Measurements from ENCODE around the gene CUX1.

The CUX1 gene

DNA sequence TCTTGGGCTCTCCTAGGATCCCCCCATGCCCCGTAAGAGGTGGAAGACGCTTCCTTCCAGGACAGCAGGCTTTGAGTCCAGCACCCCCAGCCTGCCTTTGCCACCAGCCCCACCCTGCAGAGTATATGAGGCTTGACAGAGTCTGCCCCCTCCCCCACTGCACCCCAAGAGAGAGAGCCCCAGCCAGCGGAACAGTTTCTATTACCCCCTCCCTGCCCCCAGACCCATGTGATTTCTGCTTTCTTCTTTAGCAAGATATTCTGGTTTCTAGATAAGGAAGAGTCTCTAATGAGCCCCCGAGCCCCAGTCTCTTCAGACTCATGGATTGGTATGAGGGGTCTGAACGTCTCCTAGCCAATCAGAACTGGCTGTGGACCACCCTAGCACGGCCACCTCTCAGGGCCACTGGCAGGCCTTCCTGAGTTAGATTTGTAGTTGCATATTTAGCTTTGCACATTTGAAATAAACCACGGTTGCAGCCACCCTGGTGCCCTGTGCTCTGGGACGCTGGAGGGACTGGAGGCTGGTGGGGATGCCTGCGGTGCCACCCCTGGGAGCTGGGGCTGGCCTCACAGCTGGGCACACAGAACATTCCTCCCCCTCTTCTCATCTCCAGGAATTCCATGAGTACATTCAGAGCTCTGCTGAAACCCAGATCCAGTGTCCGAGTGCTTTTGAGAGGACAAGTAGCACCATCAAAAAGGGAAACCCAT, 466.2 kb downstream of the CUX1 start:
- DNase-seq (ENCODE audit: extremely low spot score, insufficient read length, low read depth) (no peak), FAIRE-seq (no peak)

DNA sequence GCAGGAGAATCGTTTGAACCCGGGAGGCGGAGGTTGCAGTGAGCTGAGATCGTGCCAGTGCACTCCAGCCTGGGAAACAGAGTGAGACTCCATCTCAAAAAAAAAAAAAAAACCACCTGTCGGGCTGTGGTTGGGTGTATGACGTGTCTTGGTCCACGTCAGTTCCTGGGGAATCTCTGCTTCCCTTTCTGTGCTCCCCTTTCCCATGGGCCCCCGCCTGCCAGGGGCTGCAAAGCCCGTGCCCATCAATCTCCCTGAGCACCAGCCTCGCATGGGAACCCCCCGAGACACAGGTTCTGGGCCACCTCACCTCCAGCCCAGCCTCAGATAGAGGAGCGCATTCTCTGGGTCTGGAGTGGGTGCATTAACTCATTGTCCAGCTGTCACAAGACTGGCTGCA, 467.0 kb downstream of the CUX1 start:
- no peak for DNase-seq (ENCODE audit: extremely low spot score, insufficient read length, low read depth)
- FAIRE-seq, result no peak

DNA sequence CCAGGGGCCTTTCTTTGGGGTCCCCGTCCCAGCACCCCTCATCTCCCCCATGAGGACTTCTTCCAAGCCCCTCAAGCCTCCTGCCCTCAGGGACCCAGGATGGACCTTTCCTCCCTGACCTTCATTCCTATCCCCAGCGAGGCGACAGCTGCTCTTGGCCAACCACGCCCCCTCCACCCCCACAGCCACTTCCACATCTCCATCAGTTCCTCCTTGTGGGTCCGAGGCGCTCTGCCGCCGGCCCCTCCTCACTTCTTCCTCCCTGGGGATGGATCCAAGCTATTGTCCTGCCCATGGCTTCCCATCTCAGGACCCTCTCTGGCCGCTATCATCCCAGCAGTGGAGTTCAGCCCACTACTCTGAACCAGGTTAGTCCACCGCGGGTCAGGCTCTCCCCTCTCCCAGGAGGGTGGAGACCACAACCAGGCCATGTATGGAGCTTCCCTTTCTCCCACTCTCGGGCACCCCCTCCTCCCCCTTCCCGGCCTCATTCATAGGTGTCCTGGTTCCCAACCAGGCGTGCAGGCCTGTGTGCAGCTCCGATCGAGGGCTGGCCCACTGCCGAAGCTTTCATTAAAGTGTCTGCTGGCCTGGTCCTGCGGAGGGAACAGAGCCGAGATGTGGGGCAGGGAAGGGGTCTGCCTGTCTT, 467.6 kb downstream of the CUX1 start:
- FAIRE-seq (peak; percentile 38), DNase-seq (ENCODE audit: extremely low spot score, insufficient read length, low read depth) (no peak)

DNA sequence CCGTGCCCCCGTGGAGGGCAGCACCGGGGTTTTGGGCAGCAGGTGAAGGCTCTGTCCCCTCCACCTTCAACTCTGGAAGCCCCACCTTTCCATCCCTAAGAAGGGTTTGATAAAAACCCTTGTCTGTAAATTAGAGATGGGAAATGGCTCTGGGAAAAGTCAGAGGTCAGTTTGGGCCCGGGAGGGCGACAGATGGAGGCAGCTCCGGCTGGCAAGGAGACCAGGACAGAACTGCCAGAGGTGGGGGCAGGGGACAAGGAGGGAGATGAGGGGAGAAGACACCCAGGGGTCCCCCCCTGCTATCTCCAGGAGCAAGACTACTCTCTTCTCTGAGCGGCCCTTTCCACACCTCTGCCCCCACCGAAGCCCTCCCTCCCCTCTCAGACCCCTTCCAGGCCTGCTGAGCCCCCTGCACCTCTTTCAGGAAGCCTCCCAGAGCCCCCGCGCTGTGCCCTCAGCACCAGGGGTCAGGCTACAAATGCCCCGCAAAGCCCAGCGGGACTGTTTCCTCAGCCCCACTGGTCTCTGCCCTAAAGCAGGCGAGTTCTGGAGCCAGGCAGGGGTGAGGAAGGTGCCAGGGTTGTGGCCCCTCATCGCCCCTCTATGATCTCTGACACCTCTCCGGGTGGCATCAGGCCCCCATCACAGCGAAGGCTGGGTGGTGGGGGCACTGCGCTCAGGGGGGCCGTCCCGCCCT, 468.3 kb downstream of the CUX1 start:
- DNase-seq (ENCODE audit: extremely low spot score, insufficient read length, low read depth), result no peak
- FAIRE-seq, result no peak

DNA sequence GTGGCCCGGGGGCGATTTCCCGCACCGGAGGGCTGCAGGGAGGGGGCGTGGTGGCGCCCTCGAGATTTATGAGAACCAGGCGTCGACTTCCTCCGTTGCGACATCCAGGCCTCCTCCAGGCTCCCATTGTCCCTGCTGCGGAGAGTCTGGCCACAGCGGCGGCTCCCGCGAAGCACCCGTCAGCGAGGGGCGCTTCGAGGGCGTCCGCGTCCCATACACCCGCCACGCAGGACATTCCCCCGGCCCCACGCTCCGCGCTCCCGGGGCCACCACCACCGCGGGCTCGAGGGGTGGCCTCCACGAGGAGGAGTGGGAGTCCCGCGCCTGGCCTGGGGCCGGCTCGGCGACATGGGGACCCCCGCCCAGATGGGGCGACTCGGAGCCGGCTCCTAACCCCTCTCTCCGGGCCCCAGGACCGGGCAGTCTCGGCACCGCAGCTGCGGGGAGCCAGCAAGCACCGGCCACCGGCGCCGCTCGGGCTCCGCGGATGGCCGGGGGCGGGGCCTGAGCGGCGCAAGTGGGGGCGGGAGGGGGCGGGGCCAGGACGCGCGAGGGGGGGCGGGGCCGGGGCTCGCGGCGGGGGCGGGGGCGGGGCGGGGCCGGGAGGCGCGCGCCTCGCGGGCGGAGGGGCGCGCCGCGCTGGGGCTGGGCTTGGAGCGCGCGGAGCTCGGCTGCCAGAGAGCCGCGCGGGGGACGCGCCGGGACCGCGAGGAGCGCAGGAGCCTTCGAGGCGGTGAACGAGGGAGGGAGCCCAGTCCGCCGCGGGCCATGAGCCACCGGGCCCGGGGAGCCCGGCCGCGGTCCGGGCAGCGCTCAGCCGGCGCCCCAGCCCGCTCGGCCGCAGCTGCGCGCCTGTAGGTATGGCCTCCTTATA, 469.0 kb downstream of the CUX1 start, which contains the start of gene SH2B2:
TSS of gene SH2B2 (plus strand) at position 632 of the 874 bp plus-strand sequence. CDS start 13,683 bp downstream, outside the sequence.
- FAIRE-seq, result no peak
- no peak for DNase-seq (ENCODE audit: extremely low spot score, insufficient read length, low read depth)

DNA sequence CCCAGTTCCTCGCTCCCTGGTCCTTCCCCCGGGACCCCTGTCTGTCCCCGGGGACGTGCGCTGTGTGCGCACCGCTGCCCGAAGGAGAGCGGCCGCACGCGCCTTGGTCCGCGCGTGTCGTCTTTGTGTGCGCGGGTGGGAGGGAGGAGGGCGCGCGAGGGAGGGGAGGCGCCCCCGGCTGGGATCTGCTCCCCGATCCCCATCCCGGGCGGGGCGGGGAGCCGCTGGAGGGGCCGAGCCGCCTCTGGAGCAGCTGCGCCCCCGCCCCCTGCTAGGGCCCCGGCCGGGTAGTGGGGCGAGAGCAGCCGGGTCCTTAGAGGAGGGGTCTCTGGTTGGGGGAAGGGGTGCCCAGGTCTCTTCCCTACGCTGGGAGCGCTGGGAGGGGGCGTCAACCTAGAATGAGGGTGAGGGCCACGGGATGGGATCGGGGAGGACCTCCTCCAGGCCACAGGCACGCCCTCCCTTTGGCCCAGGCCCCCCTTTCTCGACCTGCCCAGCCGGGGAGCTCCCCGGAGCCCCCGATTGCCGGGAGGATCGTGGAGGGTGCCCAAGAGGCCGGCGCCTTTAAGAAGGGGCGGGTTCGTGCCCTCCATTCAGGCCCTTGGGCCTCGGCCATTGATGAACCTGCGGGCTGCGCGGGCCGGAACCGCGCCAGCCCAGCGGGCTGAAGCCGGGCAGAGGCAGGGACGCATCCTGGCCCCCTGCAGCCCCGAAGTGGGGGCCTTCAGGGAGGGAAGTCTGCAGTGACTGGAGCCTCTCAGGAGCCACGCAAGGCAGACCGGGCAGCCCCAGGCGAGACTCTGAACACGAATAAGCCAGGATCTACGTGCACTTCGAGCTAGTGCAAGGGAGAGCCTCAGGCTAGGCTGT, 469.9 kb downstream of the CUX1 start:
- FAIRE-seq (peak; percentile 41), DNase-seq (ENCODE audit: extremely low spot score, insufficient read length, low read depth) (no peak)

DNA sequence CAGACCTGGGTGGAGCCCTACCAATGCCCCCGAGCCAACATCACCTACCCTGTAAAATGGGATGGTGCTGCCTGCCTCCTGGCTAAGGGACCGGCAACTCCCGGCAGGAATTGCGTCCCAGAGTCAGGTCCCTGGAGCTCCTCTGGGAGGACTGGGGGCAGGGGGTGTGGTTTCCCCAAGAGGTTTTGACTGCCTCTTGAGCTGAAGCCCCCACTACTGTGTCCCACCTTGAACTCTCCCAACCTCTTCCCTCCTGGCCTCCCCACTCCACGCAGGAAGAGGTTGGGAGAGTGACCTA, 470.5 kb downstream of the CUX1 start:
- DNase-seq (ENCODE audit: extremely low spot score, insufficient read length, low read depth) (no peak), FAIRE-seq (no peak)

DNA sequence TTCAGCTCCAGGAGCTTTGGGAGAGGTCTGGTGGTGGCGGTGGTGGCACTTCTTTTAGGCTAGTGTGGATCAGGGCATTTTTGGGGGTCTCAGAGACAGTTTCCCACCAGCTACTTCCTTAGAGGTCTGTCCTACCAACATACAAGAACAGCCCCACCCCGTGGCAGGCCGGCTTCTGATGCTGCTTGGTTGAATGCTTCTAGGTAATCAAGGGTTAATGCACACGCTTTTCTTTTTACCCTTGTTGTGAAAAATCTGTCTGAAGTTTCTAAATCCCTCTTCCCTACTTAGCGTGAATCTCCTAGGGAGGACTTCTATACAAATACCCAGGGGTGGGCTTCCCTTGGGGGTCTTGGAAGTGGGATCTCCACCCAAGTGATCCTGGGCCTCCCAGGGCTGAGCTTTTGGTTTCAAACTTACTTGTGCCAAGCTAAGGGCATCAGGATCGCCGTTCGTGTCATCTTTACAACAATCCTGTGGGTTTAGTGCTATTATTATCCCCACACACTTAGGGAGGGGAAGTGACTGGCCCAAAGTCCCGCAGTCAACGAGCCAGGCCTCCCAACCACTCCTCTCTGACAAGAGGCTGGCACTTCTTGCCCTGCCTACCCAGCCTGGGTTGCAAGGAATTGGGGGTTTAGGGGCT, 471.0 kb downstream of the CUX1 start:
- FAIRE-seq (no peak), DNase-seq (ENCODE audit: extremely low spot score, insufficient read length, low read depth) (no peak)

DNA sequence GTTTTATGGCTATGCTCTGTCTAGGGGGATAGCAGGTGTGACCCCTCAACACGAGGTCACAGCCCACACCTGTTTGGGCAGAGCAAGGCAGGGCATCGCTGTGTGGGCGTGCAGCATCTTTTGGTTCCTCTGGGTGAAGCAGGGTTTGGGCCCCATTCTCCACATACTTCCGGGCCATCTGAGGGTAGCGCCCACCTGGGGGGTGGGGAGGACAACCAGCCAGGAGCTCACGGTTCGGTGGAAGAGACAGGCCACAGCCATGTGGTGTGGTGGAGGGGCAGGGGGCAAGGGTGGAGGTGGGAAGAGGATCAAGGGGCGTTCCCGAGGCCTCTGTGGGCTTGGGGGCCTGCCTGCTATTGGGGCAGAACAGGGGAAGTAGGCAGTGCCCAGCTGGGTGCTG, 471.6 kb downstream of the CUX1 start:
- no peak for DNase-seq (ENCODE audit: extremely low spot score, insufficient read length, low read depth)
- FAIRE-seq, result peak; percentile 59

DNA sequence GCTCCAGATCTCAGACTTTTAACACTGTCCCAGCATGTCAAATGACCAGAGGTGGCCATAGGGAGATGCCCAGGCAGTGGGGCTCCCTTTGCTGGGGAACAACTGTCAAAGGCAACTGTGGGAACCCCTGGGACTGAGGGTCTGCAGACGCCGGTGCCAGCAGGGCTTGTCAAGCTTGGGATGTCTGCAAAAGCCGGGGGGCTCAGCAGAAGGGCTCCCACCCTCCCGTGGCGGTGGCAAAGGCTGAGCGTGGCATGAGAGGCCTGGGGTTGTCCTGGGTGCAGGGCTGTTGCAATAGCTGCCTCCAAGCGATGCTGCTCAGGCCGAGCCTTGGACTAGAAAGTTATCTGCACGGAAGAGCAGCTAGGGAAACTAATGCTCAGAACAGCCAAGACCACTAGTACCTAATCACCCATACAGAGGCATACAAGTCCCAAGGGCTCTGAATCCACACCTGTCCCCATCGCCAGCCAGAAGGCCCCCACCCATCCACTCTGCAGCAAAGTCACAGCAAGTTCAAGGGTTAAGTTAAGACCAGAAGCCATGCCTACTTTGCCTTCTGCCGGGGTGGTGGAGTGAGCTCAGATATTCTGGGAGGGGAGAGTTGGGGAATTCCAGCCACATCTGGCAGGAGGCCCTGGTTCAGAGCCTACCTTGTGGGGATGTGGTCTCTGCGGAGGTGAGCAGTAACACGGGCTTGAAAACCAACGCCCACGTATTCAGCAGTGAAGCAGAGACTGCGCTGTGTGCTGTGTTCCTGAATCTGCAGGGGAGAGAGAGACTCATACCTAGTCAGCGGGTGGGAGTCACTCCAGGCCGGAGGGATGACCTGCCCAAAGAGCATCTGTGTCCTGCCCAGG, 473.9 kb downstream of the CUX1 start:
- FAIRE-seq, result peak; percentile 98
- no peak for DNase-seq (ENCODE audit: extremely low spot score, insufficient read length, low read depth)

DNA sequence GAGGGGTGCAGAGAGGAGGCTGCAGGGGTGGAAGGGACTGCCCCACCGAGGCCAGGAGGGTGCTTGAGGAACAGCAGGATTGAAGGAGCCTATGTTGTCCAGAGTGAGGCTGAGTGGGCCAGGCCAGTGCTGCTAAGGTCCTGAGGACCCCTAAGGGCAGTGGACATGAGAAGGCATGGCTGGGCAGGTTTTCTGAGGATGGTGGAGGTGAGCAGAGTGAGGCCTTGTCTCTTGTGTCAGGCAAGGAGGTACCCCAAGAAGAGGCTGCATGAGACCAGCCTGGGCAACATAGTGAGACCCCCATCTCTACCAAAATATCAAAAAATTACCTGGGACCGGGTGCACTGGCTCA, 474.5 kb downstream of the CUX1 start:
- peak; percentile 21 for FAIRE-seq
- no peak for DNase-seq (ENCODE audit: extremely low spot score, insufficient read length, low read depth)

DNA sequence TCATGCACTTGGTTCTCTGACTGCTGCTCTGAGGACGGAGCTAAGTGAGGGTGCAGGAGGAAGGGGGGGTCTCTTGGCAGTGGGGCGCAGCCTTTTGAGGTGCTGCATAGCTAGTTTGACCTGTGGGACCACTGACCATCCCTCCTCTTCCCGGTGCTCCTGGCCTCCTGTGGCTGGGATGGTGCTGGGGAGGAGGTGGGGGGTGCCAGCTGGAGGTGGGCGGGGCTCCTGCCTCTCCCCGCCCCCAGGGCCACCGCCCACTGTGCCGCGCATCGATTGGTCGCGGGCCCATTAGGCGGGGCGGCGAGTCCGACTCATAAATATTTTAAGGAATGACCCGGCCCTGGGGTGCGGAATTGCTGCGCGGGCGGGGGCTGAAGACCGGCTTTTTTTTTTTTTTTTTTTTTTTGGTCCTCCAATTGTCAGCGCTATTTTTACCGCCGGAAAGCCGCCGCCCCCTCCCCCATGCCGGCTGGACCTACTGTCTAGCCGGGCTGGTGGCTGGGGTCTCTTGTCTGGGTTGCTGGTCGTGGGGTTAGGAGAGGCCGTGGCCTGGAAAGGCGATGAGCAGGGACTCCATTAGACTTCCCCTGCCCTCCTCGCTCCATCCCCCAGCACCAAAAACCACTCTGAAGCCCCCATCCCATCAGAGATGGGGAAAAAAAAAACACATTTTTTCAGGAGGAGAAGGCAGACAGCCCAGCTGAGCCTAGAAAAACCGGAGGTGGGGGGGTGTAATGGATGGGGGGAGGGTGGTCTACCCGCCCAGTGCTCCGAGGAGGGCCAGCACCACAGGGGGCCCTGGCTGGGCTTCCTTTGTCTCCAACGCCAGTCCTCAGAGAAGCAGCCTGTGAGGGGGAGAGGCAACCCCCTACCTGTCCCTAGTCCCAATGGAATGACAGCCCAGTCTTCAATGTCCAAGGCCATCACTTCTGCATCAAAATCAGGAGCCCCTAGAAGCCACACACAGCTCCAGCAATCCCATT, 475.7 kb downstream of the CUX1 start:
- DNase-seq (ENCODE audit: extremely low spot score, insufficient read length, low read depth), result no peak
- FAIRE-seq, result no peak

DNA sequence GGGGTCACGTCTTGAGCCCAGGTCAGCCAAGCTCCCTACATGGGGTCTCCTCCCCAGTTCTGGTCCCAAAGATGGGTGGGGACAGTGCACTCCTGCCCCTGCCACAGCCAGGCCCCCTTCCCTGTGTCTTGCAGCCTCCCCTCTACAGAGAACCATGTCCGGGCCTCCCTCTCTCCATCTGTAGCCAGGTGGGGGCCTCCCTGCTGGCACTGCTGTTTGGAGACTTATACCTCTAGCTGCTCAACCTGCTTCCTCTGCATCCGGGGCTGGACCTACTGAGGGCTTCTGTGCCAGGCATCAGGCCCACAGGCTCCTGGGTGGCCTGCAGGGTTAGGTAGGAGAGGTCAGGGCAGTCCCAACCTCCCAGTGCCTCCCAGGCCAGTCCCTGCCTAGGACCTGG, 477.2 kb downstream of the CUX1 start:
- DNase-seq (ENCODE audit: extremely low spot score, insufficient read length, low read depth) (no peak), FAIRE-seq (no peak)

DNA sequence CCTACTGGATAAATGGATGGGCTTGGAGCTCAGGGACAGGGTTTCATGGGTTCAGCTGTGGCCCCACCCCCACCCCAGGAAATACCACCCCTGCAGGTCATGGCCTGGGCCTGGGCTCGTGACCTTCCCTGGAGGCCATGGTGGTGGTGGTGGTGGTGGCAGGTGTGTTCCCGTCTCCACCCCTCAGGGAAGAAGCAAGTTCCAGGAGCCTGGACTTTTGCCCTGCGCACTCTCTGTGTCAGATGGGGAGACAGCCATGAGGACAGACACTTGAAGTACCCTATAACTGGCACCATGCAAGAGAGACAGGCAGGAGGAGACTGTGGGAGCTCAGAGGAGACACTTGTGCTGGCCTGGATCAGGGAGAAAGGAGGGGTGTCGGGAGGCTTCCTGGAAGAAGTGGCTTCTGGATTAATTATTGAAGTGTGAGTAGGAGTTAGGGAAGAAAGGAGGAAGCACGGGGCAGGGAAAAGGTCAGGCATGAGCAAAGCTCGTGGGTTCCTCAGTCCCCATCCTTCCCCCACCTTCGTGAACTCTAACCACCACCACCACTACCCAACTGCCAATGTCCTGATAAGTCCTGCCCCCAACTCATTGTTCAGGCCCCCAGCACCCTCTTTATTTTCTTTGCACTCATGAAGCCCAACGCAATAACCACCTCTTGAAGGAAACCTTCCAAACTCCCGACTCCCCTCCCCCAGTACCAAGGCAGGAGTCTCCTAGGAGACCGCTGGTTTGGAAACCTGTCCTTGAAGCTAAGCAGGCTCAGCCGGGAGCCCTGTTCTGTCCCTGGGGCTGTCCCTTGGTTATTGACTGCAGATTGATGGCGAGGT, 478.1 kb downstream of the CUX1 start:
- DNase-seq (ENCODE audit: extremely low spot score, insufficient read length, low read depth) (no peak), FAIRE-seq (no peak)

DNA sequence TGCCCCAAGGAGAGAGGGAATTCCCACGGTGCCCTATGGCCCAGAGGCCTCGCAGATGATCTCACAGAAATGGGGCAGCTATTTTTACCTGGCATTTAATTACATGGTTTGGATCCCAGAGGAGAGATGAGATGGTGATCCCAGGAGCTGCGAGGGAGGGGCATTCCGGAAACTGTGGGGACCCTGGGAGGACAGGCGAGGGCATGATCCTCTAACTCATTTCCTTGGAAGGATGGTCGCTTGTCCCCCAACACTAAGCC, 478.7 kb downstream of the CUX1 start:
- DNase-seq (ENCODE audit: extremely low spot score, insufficient read length, low read depth) (no peak), FAIRE-seq (no peak)

DNA sequence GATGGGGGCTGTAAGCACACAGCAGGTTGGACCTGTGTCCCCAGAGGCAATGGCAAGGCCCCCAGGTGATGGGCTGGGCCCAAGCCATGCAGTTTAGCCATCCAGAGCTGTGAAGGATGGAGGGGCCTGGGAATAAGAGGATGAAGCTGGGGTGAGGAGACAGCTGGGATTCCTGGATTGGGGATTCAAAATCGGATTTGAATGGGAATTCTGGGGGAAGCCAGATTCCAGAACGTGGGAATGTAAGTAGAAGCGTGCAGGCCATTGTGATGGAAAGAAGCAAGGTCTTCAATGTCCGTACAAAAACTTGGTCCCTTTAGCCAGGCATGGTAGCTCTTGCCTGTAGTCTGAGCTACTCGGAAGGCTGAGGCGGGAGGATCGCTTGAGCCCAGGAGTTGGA, 479.1 kb downstream of the CUX1 start:
- DNase-seq (ENCODE audit: extremely low spot score, insufficient read length, low read depth) (no peak), FAIRE-seq (no peak)

All from GM18507 (cell line).